ENCODE results near the gene CFAP45. TPM values are rescaled to one million over a fixed set of nuclear protein-coding genes. Genes with fewer than 3 reads are reported as not detected.

CFAP45 gene
- total and polyA plus RNA-seq, 4 donors, result 1.3 to 11.7 (median 9.5) TPM

- Histone ChIP-seq H3K36me3 (ENCODE audit: control insufficient read depth, insufficient read depth, low read length) (no peaks in the 10 kb centered on the region), H3K4me1 (ENCODE audit: control insufficient read depth, insufficient read depth, low read length) (peaks cover 5% of the 10 kb centered on the region), H3K4me3 (ENCODE audit: low read depth, low read length) (no peak overlapping the region), H3K9me3 (ENCODE audit: control insufficient read depth, insufficient read depth, low read length) (no peaks in the 10 kb centered on the region), H3K27me3 (ENCODE audit: control insufficient read depth, insufficient read depth, low read length) (peaks cover 3% of the 10 kb centered on the region), H3K27ac (ENCODE audit: low read depth, low read length) (no peak overlapping the region)
- 73% methylated on average over 2 of the region's 2 CpGs for whole genome bisulfite sequencing (ENCODE audit: insufficient coverage)
- DNase-seq (ENCODE audit: low read depth in 4 of 6, low spot score in 6 of 6), result no peak
Measured at GRCh38 chr1:159849626-159850366, 50.2 kb downstream of the CFAP45 start.

GRCh38 chr1:159848326-159848725, 51.6 kb downstream of the CFAP45 start:
- peaks cover 3% of the 10 kb centered on the region for H3K27me3 ChIP-seq (ENCODE audit: control insufficient read depth, insufficient read depth, low read length)
- H3K27ac ChIP-seq (ENCODE audit: low read depth, low read length), result no peak overlapping the region
- 17% methylated on average over 2 of the region's 3 CpGs for WGBS (ENCODE audit: insufficient coverage)
- no peaks in the 10 kb centered on the region for H3K36me3 ChIP-seq (ENCODE audit: control insufficient read depth, insufficient read depth, low read length)
- H3K9me3 ChIP-seq (ENCODE audit: control insufficient read depth, insufficient read depth, low read length), result no peaks in the 10 kb centered on the region
- no peak for DNase-seq (ENCODE audit: low read depth in 4 of 6, low spot score in 6 of 6)
- no peak overlapping the region for H3K4me3 ChIP-seq (ENCODE audit: low read depth, low read length)
- no peaks in the 10 kb centered on the region for H3K4me1 ChIP-seq (ENCODE audit: control insufficient read depth, insufficient read depth, low read length)

GRCh38 chr1:159847231-159847630, 52.7 kb downstream of the CFAP45 start:
- Histone ChIP-seq H3K4me3 (ENCODE audit: low read depth, low read length) (no peak overlapping the region), H3K27me3 (ENCODE audit: control insufficient read depth, insufficient read depth, low read length) (peaks cover 3% of the 10 kb centered on the region), H3K4me1 (ENCODE audit: control insufficient read depth, insufficient read depth, low read length) (no peaks in the 10 kb centered on the region), H3K9me3 (ENCODE audit: control insufficient read depth, insufficient read depth, low read length) (no peaks in the 10 kb centered on the region), H3K27ac (ENCODE audit: low read depth, low read length) (no peak overlapping the region), H3K36me3 (ENCODE audit: control insufficient read depth, insufficient read depth, low read length) (no peaks in the 10 kb centered on the region)
- 55% methylated on average over 3 of the region's 4 CpGs for whole genome bisulfite sequencing (ENCODE audit: insufficient coverage)
- DNase-seq (ENCODE audit: low read depth in 4 of 6, low spot score in 6 of 6), result no peak

GRCh38 chr1:159845751-159846629, 54.0 kb downstream of the CFAP45 start:
- H3K27me3 ChIP-seq (ENCODE audit: control insufficient read depth, insufficient read depth, low read length), result peaks cover 3% of the 10 kb centered on the region
- no peak overlapping the region for H3K27ac ChIP-seq (ENCODE audit: low read depth, low read length)
- WGBS (ENCODE audit: insufficient coverage), result 81% methylated on average over 10 of the region's 13 CpGs

GRCh38 chr1:159843459-159843858, 56.5 kb downstream of the CFAP45 start:
- Histone ChIP-seq H3K27ac (ENCODE audit: low read depth, low read length) (no peak overlapping the region), H3K4me3 (ENCODE audit: low read depth, low read length) (no peak overlapping the region), H3K4me1 (ENCODE audit: control insufficient read depth, insufficient read depth, low read length) (no peaks in the 10 kb centered on the region), H3K27me3 (ENCODE audit: control insufficient read depth, insufficient read depth, low read length) (peaks cover 3% of the 10 kb centered on the region), H3K36me3 (ENCODE audit: control insufficient read depth, insufficient read depth, low read length) (peaks cover 5% of the 10 kb centered on the region), H3K9me3 (ENCODE audit: control insufficient read depth, insufficient read depth, low read length) (no peaks in the 10 kb centered on the region)
- 88% methylated on average over 4 of the region's 4 CpGs for WGBS (ENCODE audit: insufficient coverage)
- no peak for DNase-seq (ENCODE audit: low read depth in 4 of 6, low spot score in 6 of 6)

More at GRCh38 chr1:159845751-159846629, 54.0 kb downstream of the CFAP45 start:
- H3K4me1 ChIP-seq (ENCODE audit: control insufficient read depth, insufficient read depth, low read length), result no peaks in the 10 kb centered on the region
- H3K4me3 ChIP-seq (ENCODE audit: low read depth, low read length), result no peak overlapping the region
- no peak for DNase-seq (ENCODE audit: low read depth in 4 of 6, low spot score in 6 of 6)
- no peaks in the 10 kb centered on the region for H3K36me3 ChIP-seq (ENCODE audit: control insufficient read depth, insufficient read depth, low read length)
- H3K9me3 ChIP-seq (ENCODE audit: control insufficient read depth, insufficient read depth, low read length), result no peaks in the 10 kb centered on the region

GRCh38 chr1:159841749-159842148, 58.2 kb downstream of the CFAP45 start:
- no peaks in the 10 kb centered on the region for H3K27me3 ChIP-seq (ENCODE audit: control insufficient read depth, insufficient read depth, low read length)
- H3K9me3 ChIP-seq (ENCODE audit: control insufficient read depth, insufficient read depth, low read length), result no peaks in the 10 kb centered on the region
- no peak overlapping the region for H3K4me3 ChIP-seq (ENCODE audit: low read depth, low read length)
- no peak overlapping the region for H3K27ac ChIP-seq (ENCODE audit: low read depth, low read length)
- WGBS (ENCODE audit: insufficient coverage), result 89% methylated on average over 2 of the region's 2 CpGs
- peaks cover 5% of the 10 kb centered on the region for H3K36me3 ChIP-seq (ENCODE audit: control insufficient read depth, insufficient read depth, low read length)
- DNase-seq (ENCODE audit: low read depth in 4 of 6, low spot score in 6 of 6), result no peak
- H3K4me1 ChIP-seq (ENCODE audit: control insufficient read depth, insufficient read depth, low read length), result no peaks in the 10 kb centered on the region

GRCh38 chr1:159839116-159839849, 60.7 kb downstream of the CFAP45 start:
- Histone ChIP-seq H3K27ac (ENCODE audit: low read depth, low read length) (no peak overlapping the region), H3K4me3 (ENCODE audit: low read depth, low read length) (no peak overlapping the region), H3K27me3 (ENCODE audit: control insufficient read depth, insufficient read depth, low read length) (no peaks in the 10 kb centered on the region), H3K9me3 (ENCODE audit: control insufficient read depth, insufficient read depth, low read length) (no peaks in the 10 kb centered on the region), H3K36me3 (ENCODE audit: control insufficient read depth, insufficient read depth, low read length) (peaks cover 5% of the 10 kb centered on the region), H3K4me1 (ENCODE audit: control insufficient read depth, insufficient read depth, low read length) (no peaks in the 10 kb centered on the region)
- no peak for DNase-seq (ENCODE audit: low read depth in 4 of 6, low spot score in 6 of 6)
- WGBS (ENCODE audit: insufficient coverage), result 87% methylated on average over 2 of the region's 5 CpGs

- Histone ChIP-seq H3K9me3 (ENCODE audit: control insufficient read depth, insufficient read depth, low read length) (no peaks in the 10 kb centered on the region), H3K27me3 (ENCODE audit: control insufficient read depth, insufficient read depth, low read length) (no peaks in the 10 kb centered on the region), H3K4me1 (ENCODE audit: control insufficient read depth, insufficient read depth, low read length) (no peaks in the 10 kb centered on the region), H3K36me3 (ENCODE audit: control insufficient read depth, insufficient read depth, low read length) (peaks cover 5% of the 10 kb centered on the region), H3K4me3 (ENCODE audit: low read depth, low read length) (no peak overlapping the region), H3K27ac (ENCODE audit: low read depth, low read length) (no peak overlapping the region)
- DNase-seq (ENCODE audit: low read depth in 4 of 6, low spot score in 6 of 6), result no peak
- WGBS (ENCODE audit: insufficient coverage), result no CpG with 5 or more reads among the region's 1 CpG
Measured at GRCh38 chr1:159838715-159839114, 61.2 kb downstream of the CFAP45 start.

- Histone ChIP-seq H3K27me3 (ENCODE audit: control insufficient read depth, insufficient read depth, low read length) (no peaks in the 10 kb centered on the region), H3K27ac (ENCODE audit: low read depth, low read length) (no peak overlapping the region), H3K4me3 (ENCODE audit: low read depth, low read length) (no peak overlapping the region), H3K36me3 (ENCODE audit: control insufficient read depth, insufficient read depth, low read length) (peaks cover 5% of the 10 kb centered on the region), H3K9me3 (ENCODE audit: control insufficient read depth, insufficient read depth, low read length) (no peaks in the 10 kb centered on the region), H3K4me1 (ENCODE audit: control insufficient read depth, insufficient read depth, low read length) (peaks cover 5% of the 10 kb centered on the region)
- WGBS (ENCODE audit: insufficient coverage), result 87% methylated on average over 4 of the region's 8 CpGs
- no peak for DNase-seq (ENCODE audit: low read depth in 4 of 6, low spot score in 6 of 6)
Measured at GRCh38 chr1:159835862-159836525, 64.0 kb downstream of the CFAP45 start.

All from spinal cord (tissue), 10 donors.